Measurements from ENCODE around the gene DNAJC1.

The DNAJC1 gene

GRCh38 chr10:22006379-22006884 lies 2.9 kb upstream of the DNAJC1 start:
- no peak for DNase-seq

GRCh38 chr10:22005763-22006162 lies 2.2 kb upstream of the DNAJC1 start:
- DNase-seq = no peak

- no peak for DNase-seq
Measured at GRCh38 chr10:22003964-22004281, 393 bp upstream of the DNAJC1 start.

- DNase-seq = no peak
Measured at GRCh38 chr10:22002591-22003176, 846 bp downstream of the DNAJC1 start.

- no peak for DNase-seq
Measured at GRCh38 chr10:21995557-21995956, 8.0 kb downstream of the DNAJC1 start.

GRCh38 chr10:21993360-21994001 lies 10.0 kb downstream of the DNAJC1 start:
- DNase-seq = no peak

GRCh38 chr10:21991785-21992184 lies 11.7 kb downstream of the DNAJC1 start:
- DNase-seq = no peak

GRCh38 chr10:21990449-21990848 lies 13.1 kb downstream of the DNAJC1 start:
- no peak for DNase-seq

- no peak for DNase-seq
Measured at GRCh38 chr10:21989453-21990154, 13.9 kb downstream of the DNAJC1 start.

- DNase-seq = no peak
Measured at GRCh38 chr10:21985541-21985940, 18.0 kb downstream of the DNAJC1 start.

GRCh38 chr10:21981118-21981517 lies 22.4 kb downstream of the DNAJC1 start:
- DNase-seq = no peak

- no peak for DNase-seq
Measured at GRCh38 chr10:21980691-21981090, 22.8 kb downstream of the DNAJC1 start.

- no peak for DNase-seq
Measured at GRCh38 chr10:21978191-21978862, 25.2 kb downstream of the DNAJC1 start.

GRCh38 chr10:21976739-21977138 lies 26.8 kb downstream of the DNAJC1 start:
- no peak for DNase-seq

- DNase-seq = no peak
Measured at GRCh38 chr10:21976280-21976679, 27.2 kb downstream of the DNAJC1 start.

GRCh38 chr10:21975378-21975990 lies 28.0 kb downstream of the DNAJC1 start:
- no peak for DNase-seq

GRCh38 chr10:21972584-21972983 lies 30.9 kb downstream of the DNAJC1 start:
- DNase-seq = no peak

- no peak for DNase-seq
Measured at GRCh38 chr10:21969326-21970287, 33.9 kb downstream of the DNAJC1 start.

GRCh38 chr10:21964983-21965665 lies 38.4 kb downstream of the DNAJC1 start:
- DNase-seq = no peak

GRCh38 chr10:21962358-21962757 lies 41.2 kb downstream of the DNAJC1 start:
- no peak for DNase-seq

GRCh38 chr10:21961847-21962246 lies 41.7 kb downstream of the DNAJC1 start:
- DNase-seq = no peak
